Liver (tissue), 9 donors: Measurements from ENCODE around the gene TMEM163. TPM values are rescaled to one million over a fixed set of nuclear protein-coding genes. Genes with fewer than 3 reads are reported as not detected.

Source experiments
- DNase-seq: peaks from one replicate; pipeline ENCODE4 v3.0.0-alpha.2; 2017; ENCODE audit warnings: low spot score
- H3K27ac ChIP-seq, 2 donors: one replicate each; pipeline ENCODE4 v1.7.0; 2013; ENCODE audit warnings: inconsistent platforms in 2 of 2, low read length in 2 of 2, control low read depth in 1 of 2, low read depth in 1 of 2, mild to moderate bottlenecking in 1 of 2
- H3K27me3 ChIP-seq, 4 donors: one replicate each; pipeline versions ENCODE4 v1.6.1 to v1.7.0; 2013; ENCODE audit warnings: low read length in 3 of 4, inconsistent platforms in 1 of 4, mild to moderate bottlenecking in 1 of 4, moderate library complexity in 1 of 4; ENCODE audit not compliant: control insufficient read depth in 4 of 4, insufficient read depth in 4 of 4
- H3K36me3 ChIP-seq, 4 donors: one replicate each; pipeline versions ENCODE4 v1.6.1 to v1.7.0; 2013; ENCODE audit warnings: low read length in 3 of 4, mild to moderate bottlenecking in 3 of 4, low read depth in 1 of 4, moderate library complexity in 1 of 4; ENCODE audit not compliant: control insufficient read depth in 4 of 4, insufficient read depth in 3 of 4
- H3K4me1 ChIP-seq, 4 donors: one replicate each; pipeline versions ENCODE4 v1.6.1 to v1.7.0; 2013; ENCODE audit warnings: low read length in 3 of 4, mild to moderate bottlenecking in 3 of 4, moderate library complexity in 1 of 4; ENCODE audit not compliant: control insufficient read depth in 4 of 4, insufficient read depth in 4 of 4
- H3K4me3 ChIP-seq, 3 donors: one replicate each; pipeline versions ENCODE4 v1.6.1 to v1.7.0; 2013; ENCODE audit warnings: low read length in 3 of 3, control low read depth in 1 of 3, low read depth in 1 of 3, mild to moderate bottlenecking in 1 of 3
- H3K9ac ChIP-seq, 2 donors: one replicate each; pipeline ENCODE4 v1.7.0; 2013; ENCODE audit warnings: low read length in 2 of 2, mild to moderate bottlenecking in 2 of 2, moderate library complexity in 2 of 2, control low read depth in 1 of 2, low read depth in 1 of 2
- H3K9me3 ChIP-seq, 4 donors: one replicate each; pipeline versions ENCODE4 v1.6.1 to v1.7.0; 2013; ENCODE audit warnings: low read length in 3 of 4; ENCODE audit not compliant: control insufficient read depth in 4 of 4
- ATF3 ChIP-seq: IDR thresholded peaks from 2 replicates; pipeline ENCODE4 v1.6.1; 2016; ENCODE audit warnings: antibody characterized with exemption
- CTCF ChIP-seq: fragments of 150-350 bp; IDR thresholded peaks from 2 replicates; pipeline ENCODE4 v1.5.1; 2017; ENCODE audit warnings: improper control_type of control experiment, low read depth, low read length; ENCODE audit not compliant: missing input control
- EGR1 ChIP-seq, 2 donors: IDR thresholded peaks; 2 replicates each; pipeline ENCODE4 v1.6.1; 2016 to 2018; ENCODE audit warnings: antibody characterized with exemption in 2 of 2, low read depth in 2 of 2
- FOXA1 ChIP-seq: IDR thresholded peaks from 2 replicates; pipeline ENCODE4 v1.6.1; 2016; ENCODE audit warnings: antibody characterized with exemption
- FOXA2 ChIP-seq: IDR thresholded peaks from 2 replicates; pipeline ENCODE4 v1.6.1; 2016; ENCODE audit warnings: antibody characterized with exemption
- GABPA ChIP-seq, 2 donors: IDR thresholded peaks in 1 of 2; conservative IDR thresholded peaks in 1 of 2; 2 replicates each; pipeline ENCODE4 v1.6.1; 2016; ENCODE audit warnings: antibody characterized with exemption in 2 of 2, mild to moderate bottlenecking in 1 of 2, moderate library complexity in 1 of 2
- HNF4A ChIP-seq, 2 donors: conservative IDR thresholded peaks; 2 replicates each; pipeline ENCODE4 v1.6.1; 2016; ENCODE audit warnings: antibody characterized with exemption in 2 of 2, mild to moderate bottlenecking in 2 of 2
- HNF4G ChIP-seq: IDR thresholded peaks from 2 replicates; pipeline ENCODE4 v1.6.1; 2016; ENCODE audit warnings: antibody characterized with exemption
- JUND ChIP-seq, 2 donors: IDR thresholded peaks; 2 replicates each; pipeline ENCODE4 v1.6.1; 2016; ENCODE audit warnings: antibody characterized with exemption in 2 of 2
- MAX ChIP-seq: IDR thresholded peaks from 2 replicates; pipeline ENCODE4 v1.6.1; 2016; ENCODE audit warnings: antibody characterized with exemption
- NR2F2 ChIP-seq: IDR thresholded peaks from 2 replicates; pipeline ENCODE4 v1.6.1; 2016; ENCODE audit warnings: antibody characterized with exemption
- RAD21 ChIP-seq, 2 donors: IDR thresholded peaks; 2 replicates each; pipeline ENCODE4 v1.6.1; 2016; ENCODE audit warnings: antibody characterized with exemption in 2 of 2, mild to moderate bottlenecking in 2 of 2
- REST ChIP-seq: IDR thresholded peaks from 2 replicates; pipeline ENCODE4 v1.6.1; 2016; ENCODE audit warnings: antibody characterized with exemption, mild to moderate bottlenecking
- RXRA ChIP-seq, 2 donors: IDR thresholded peaks; 2 replicates each; pipeline ENCODE4 v1.6.1; 2017 to 2018; ENCODE audit warnings: antibody characterized with exemption in 2 of 2, mild to moderate bottlenecking in 1 of 2
- SP1 ChIP-seq: IDR thresholded peaks from 2 replicates; pipeline ENCODE4 v1.6.1; 2018; ENCODE audit warnings: antibody characterized with exemption, mild to moderate bottlenecking
- TAF1 ChIP-seq: conservative IDR thresholded peaks from 2 replicates; pipeline ENCODE4 v1.6.1; 2016; ENCODE audit warnings: antibody characterized with exemption, mild to moderate bottlenecking
- YY1 ChIP-seq: IDR thresholded peaks from 2 replicates; pipeline ENCODE4 v1.6.1; 2016; ENCODE audit warnings: antibody characterized with exemption, mild to moderate bottlenecking
- ZBTB33 ChIP-seq: IDR thresholded peaks from 2 replicates; pipeline ENCODE4 v1.6.1; 2016; ENCODE audit warnings: antibody characterized with exemption
- polyA plus RNA-seq, 2 donors: library from polyadenylated mRNA; stranded (reverse) in 1 of 2; unstranded in 1 of 2; fragments of 200-250 nt in 1 of 2; fragments of >200 nt in 1 of 2; fragmentation: Nextera tagmentation in 1 of 2; extraction: Ambion mirVana in 1 of 2; gene quantifications; one replicate each; pipeline versions ENCODE4 v1.2.1 to v1.2.3, GENCODE V29; 2013 to 2015
- total RNA-seq, 2 donors: library from RNA; depleted of rRNA; stranded (reverse); fragments of >200 nt; gene quantifications; one replicate each; pipeline ENCODE4 v1.2.3, GENCODE V29; 2014
- donor health status: healthy.
- donor health status: healthy.
- donor health status: healthy.
- donor health status: healthy.
- donor health status: healthy.

Gene TMEM163
- total and polyA plus RNA-seq, 4 donors, result 0.08 to 0.48 (median 0.25) TPM

- no peaks in the 10 kb centered on the region for H3K9me3 ChIP-seq
- H3K4me3 ChIP-seq, result no peak overlapping the region
- DNase-seq, result no peak
- no peak overlapping the region for H3K27ac ChIP-seq
- peaks cover 0 to 18% (median 0%) of the 10 kb centered on the region in 4 donors for H3K27me3 ChIP-seq
- no peaks in the 10 kb centered on the region for H3K4me1 ChIP-seq
- no peak for TF ChIP-seq EGR1 (IDR thresholded peaks at IDR 0.05; ENCODE audit: low read depth in 2 of 2)
- no peak for TF ChIP-seq YY1
- no peak for TF ChIP-seq ZBTB33
- TF ChIP-seq REST, result no peak
- no peak for TF ChIP-seq TAF1
- no peak for TF ChIP-seq HNF4A (conservative IDR thresholded peaks at IDR 0.05)
- no peak for TF ChIP-seq JUND (IDR thresholded peaks at IDR 0.05)
- no peak for TF ChIP-seq RXRA (IDR thresholded peaks at IDR 0.05)
- TF ChIP-seq FOXA2, result no peak
- no peak for TF ChIP-seq NR2F2
- TF ChIP-seq FOXA1, result no peak
- no peak for TF ChIP-seq MAX
- no peak for TF ChIP-seq RAD21 (IDR thresholded peaks at IDR 0.05)
- TF ChIP-seq SP1, result no peak
- no peak for TF ChIP-seq ATF3
- TF ChIP-seq GABPA (IDR thresholded peaks at IDR 0.05 in 1 of 2, conservative IDR thresholded peaks at IDR 0.05 in 1 of 2), result no peak
- no peak for TF ChIP-seq CTCF
- no peak for TF ChIP-seq HNF4G
- H3K36me3 ChIP-seq, result no peaks in the 10 kb centered on the region
- no peak overlapping the region for H3K9ac ChIP-seq
Measured at GRCh38 chr2:134725876-134726275, 7.1 kb upstream of the TMEM163 start.
